ENCODE results near the gene WSB1.

Gene WSB1

GRCh38 chr17:27336184-27336583, 42.3 kb downstream of the WSB1 start:
- no peak for DNase-seq (ENCODE audit: low read depth)
- TF ChIP-seq CTCF (conservative IDR thresholded peaks at IDR 0.05; ENCODE audit: control insufficient read depth, insufficient read depth, low read depth, low read length), result no peak
- no peak overlapping the region for H3K4me3 ChIP-seq (ENCODE audit: control insufficient read depth, low read depth, low read length)

GRCh38 chr17:27338536-27338985, 44.6 kb downstream of the WSB1 start:
- H3K4me3 ChIP-seq (ENCODE audit: control insufficient read depth, low read depth, low read length), result no peak overlapping the region
- no peak for TF ChIP-seq CTCF (conservative IDR thresholded peaks at IDR 0.05; ENCODE audit: control insufficient read depth, insufficient read depth, low read depth, low read length)
- DNase-seq (ENCODE audit: low read depth), result no peak

- DNase-seq (ENCODE audit: low read depth), result no peak
- no peak for TF ChIP-seq CTCF (conservative IDR thresholded peaks at IDR 0.05; ENCODE audit: control insufficient read depth, insufficient read depth, low read depth, low read length)
- H3K4me3 ChIP-seq (ENCODE audit: control insufficient read depth, low read depth, low read length), result no peak overlapping the region
These were observed 45.4 kb downstream of the WSB1 start for GRCh38 chr17:27339198-27339835.

GRCh38 chr17:27339836-27340550, 46.1 kb downstream of the WSB1 start:
- no peak overlapping the region for H3K4me3 ChIP-seq (ENCODE audit: control insufficient read depth, low read depth, low read length)
- DNase-seq (ENCODE audit: low read depth), result peak; percentile 63
- no peak for TF ChIP-seq CTCF (conservative IDR thresholded peaks at IDR 0.05; ENCODE audit: control insufficient read depth, insufficient read depth, low read depth, low read length)

GRCh38 chr17:27340575-27340974, 46.7 kb downstream of the WSB1 start:
- TF ChIP-seq CTCF (conservative IDR thresholded peaks at IDR 0.05; ENCODE audit: control insufficient read depth, insufficient read depth, low read depth, low read length), result no peak
- H3K4me3 ChIP-seq (ENCODE audit: control insufficient read depth, low read depth, low read length), result no peak overlapping the region
- no peak for DNase-seq (ENCODE audit: low read depth)

- H3K4me3 ChIP-seq (ENCODE audit: control insufficient read depth, low read depth, low read length), result no peak overlapping the region
- no peak for TF ChIP-seq CTCF (conservative IDR thresholded peaks at IDR 0.05; ENCODE audit: control insufficient read depth, insufficient read depth, low read depth, low read length)
- DNase-seq (ENCODE audit: low read depth), result no peak
These were observed 47.1 kb downstream of the WSB1 start for GRCh38 chr17:27341041-27341471.

Measured in fibroblast of mammary gland (primary cell).